NOMO-1 treated with DMSO at 0.1 percent for 48 hours (cell line): ENCODE data around the gene ASAP2.

Experiments
- DNase-seq: peaks from one replicate; lab custom pipeline; 2025; ENCODE audit not compliant: unreplicated experiment; lab: John Stamatoyannopoulos, UW

ASAP2 gene

GRCh38 chr2:9271691-9272090 lies 65.1 kb downstream of the ASAP2 start:
- no peak for DNase-seq

- no peak for DNase-seq
Measured at GRCh38 chr2:9273486-9274130, 67.0 kb downstream of the ASAP2 start.

GRCh38 chr2:9274701-9275343 lies 68.2 kb downstream of the ASAP2 start:
- DNase-seq, result no peak

- no peak for DNase-seq
Measured at GRCh38 chr2:9275399-9275798, 68.8 kb downstream of the ASAP2 start.

GRCh38 chr2:9276074-9276473 lies 69.5 kb downstream of the ASAP2 start:
- DNase-seq, result no peak

GRCh38 chr2:9276901-9277451 lies 70.4 kb downstream of the ASAP2 start:
- DNase-seq, result no peak

GRCh38 chr2:9278439-9278838 lies 71.8 kb downstream of the ASAP2 start:
- DNase-seq, result no peak

GRCh38 chr2:9279426-9279825 lies 72.8 kb downstream of the ASAP2 start:
- DNase-seq, result no peak

GRCh38 chr2:9280224-9280623 lies 73.6 kb downstream of the ASAP2 start:
- no peak for DNase-seq

GRCh38 chr2:9281145-9281544 lies 74.5 kb downstream of the ASAP2 start:
- DNase-seq, result no peak

GRCh38 chr2:9282128-9283112 lies 75.8 kb downstream of the ASAP2 start:
- no peak for DNase-seq

GRCh38 chr2:9284521-9285297 lies 78.1 kb downstream of the ASAP2 start:
- no peak for DNase-seq

- DNase-seq, result no peak
Measured at GRCh38 chr2:9285385-9285920, 78.8 kb downstream of the ASAP2 start.

GRCh38 chr2:9285921-9286320 lies 79.3 kb downstream of the ASAP2 start:
- no peak for DNase-seq

- no peak for DNase-seq
Measured at GRCh38 chr2:9286554-9287399, 80.2 kb downstream of the ASAP2 start.

- DNase-seq, result no peak
Measured at GRCh38 chr2:9287400-9288045, 80.9 kb downstream of the ASAP2 start.

- no peak for DNase-seq
Measured at GRCh38 chr2:9288233-9288632, 81.6 kb downstream of the ASAP2 start.

- no peak for DNase-seq
Measured at GRCh38 chr2:9288681-9289338, 82.2 kb downstream of the ASAP2 start.

- DNase-seq, result no peak
Measured at GRCh38 chr2:9291331-9291730, 84.7 kb downstream of the ASAP2 start.
